GM19043 (cell line): ENCODE measurements around the gene DGKB.

Source experiments
- ATAC-seq: cut with Tn5 transposase; IDR thresholded peaks from one replicate; pipeline ENCODE4 v1.9.1; 2021; ENCODE audit warnings: low read depth; ENCODE audit not compliant: unreplicated experiment

DGKB gene

GRCh38 chr7:14902589-14903067 lies at the start of gene DGKB:
TSS of gene DGKB (minus strand) at chr7:14902751.
- ATAC-seq = no peak

- no peak for ATAC-seq
Measured at GRCh38 chr7:14950013-14950412, 47.5 kb upstream of the DGKB start.

GRCh38 chr7:14938181-14938580 lies 35.6 kb upstream of the DGKB start:
- ATAC-seq = no peak

GRCh38 chr7:14937581-14937980 lies 35.0 kb upstream of the DGKB start:
- ATAC-seq = no peak

GRCh38 chr7:14936554-14936953 lies 34.0 kb upstream of the DGKB start:
- ATAC-seq = no peak

GRCh38 chr7:14934839-14935238 lies 32.3 kb upstream of the DGKB start:
- ATAC-seq = no peak

- no peak for ATAC-seq
Measured at GRCh38 chr7:14931511-14932215, 29.1 kb upstream of the DGKB start.

- no peak for ATAC-seq
Measured at GRCh38 chr7:14924398-14924797, 21.8 kb upstream of the DGKB start.

GRCh38 chr7:14911077-14911476 lies 8.5 kb upstream of the DGKB start:
- no peak for ATAC-seq

GRCh38 chr7:14908697-14909096 lies 6.1 kb upstream of the DGKB start:
- no peak for ATAC-seq

- no peak for ATAC-seq
Measured at GRCh38 chr7:14905764-14906163, 3.2 kb upstream of the DGKB start.

GRCh38 chr7:14900051-14900450 lies 2.5 kb downstream of the DGKB start:
- ATAC-seq = no peak

- no peak for ATAC-seq
Measured at GRCh38 chr7:14899030-14899429, 3.5 kb downstream of the DGKB start.

- no peak for ATAC-seq
Measured at GRCh38 chr7:14896461-14896860, 6.1 kb downstream of the DGKB start.

GRCh38 chr7:14894826-14895225 lies 7.7 kb downstream of the DGKB start:
- ATAC-seq = no peak

- ATAC-seq = no peak
Measured at GRCh38 chr7:14892961-14893360, 9.6 kb downstream of the DGKB start.

- ATAC-seq = no peak
Measured at GRCh38 chr7:14891289-14891688, 11.3 kb downstream of the DGKB start.

GRCh38 chr7:14888962-14889361 lies 13.6 kb downstream of the DGKB start:
- ATAC-seq = no peak

GRCh38 chr7:14886533-14886932 lies 16.0 kb downstream of the DGKB start:
- no peak for ATAC-seq

- ATAC-seq = no peak
Measured at GRCh38 chr7:14875941-14876587, 26.5 kb downstream of the DGKB start.

GRCh38 chr7:14871880-14872279 lies 30.7 kb downstream of the DGKB start:
- no peak for ATAC-seq

- no peak for ATAC-seq
Measured at GRCh38 chr7:14870394-14870793, 32.2 kb downstream of the DGKB start.
